Stimulated activated CD4-positive, alpha-beta T cell treated with anti-CD3 and anti-CD28 coated beads, Interleukin-12 subunit alpha, Interleukin-12 subunit beta, amount 100 ng/mL, for 48 hours (primary cell): ENCODE measurements around the gene TTLL5.

ENCODE experiments used
- DNase-seq, 3 donors: peaks; one replicate each; pipeline ENCODE4 v3.0.0-alpha.2; 2020; ENCODE audit warnings: low read depth in 2 of 3, low spot score in 1 of 3

Gene TTLL5

DNA sequence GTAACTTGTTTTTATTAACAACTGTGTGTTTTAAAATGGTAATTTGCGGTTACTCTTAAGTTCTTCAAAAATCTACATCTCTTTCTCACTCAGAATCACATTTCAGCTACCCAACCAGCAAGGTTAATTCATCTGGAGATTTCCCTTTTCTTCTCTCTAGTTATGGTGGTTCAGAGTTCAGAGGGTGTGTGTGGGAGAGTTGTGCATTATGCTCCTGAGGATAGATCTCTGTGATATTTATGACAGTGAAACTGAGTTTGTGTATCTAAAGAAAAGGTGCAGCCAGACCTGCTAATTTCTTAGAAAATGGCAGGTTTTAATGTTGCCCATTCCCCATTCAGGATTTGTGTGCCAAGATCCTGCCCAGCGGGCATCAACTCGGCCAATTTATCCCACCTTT, 73.8 kb downstream of the TTLL5 start:
- no peak for DNase-seq

DNA sequence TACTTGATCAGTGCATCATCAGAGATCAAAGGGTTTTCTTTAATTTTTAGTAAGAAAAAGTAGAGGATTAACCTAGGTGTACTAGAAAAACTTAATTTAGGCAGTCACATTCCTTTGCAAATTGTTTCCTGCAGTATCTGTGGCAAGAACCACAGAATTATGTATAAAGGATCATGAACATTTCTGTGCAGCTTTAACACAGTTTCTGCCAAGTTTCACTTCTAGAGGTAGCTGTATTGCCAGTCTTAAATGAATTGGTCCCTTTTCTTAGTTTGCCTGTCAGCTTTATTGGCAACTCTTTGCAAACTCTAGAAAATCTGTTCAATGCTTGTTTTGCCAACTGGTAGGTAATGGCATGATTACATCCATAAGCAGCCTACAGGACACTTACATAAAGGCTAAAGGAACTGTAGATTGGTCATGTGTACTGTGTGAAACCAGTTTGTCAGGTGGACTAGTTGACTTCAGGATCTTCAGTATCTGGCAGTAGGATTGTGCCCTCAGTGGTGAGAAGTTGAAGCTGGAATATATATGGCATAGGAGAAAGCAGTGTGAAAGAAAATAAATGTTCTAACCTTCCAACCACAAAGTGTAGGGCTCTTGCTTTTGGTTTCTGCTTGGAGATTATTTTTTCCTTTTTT, 75.9 kb downstream of the TTLL5 start:
- no peak for DNase-seq

DNA sequence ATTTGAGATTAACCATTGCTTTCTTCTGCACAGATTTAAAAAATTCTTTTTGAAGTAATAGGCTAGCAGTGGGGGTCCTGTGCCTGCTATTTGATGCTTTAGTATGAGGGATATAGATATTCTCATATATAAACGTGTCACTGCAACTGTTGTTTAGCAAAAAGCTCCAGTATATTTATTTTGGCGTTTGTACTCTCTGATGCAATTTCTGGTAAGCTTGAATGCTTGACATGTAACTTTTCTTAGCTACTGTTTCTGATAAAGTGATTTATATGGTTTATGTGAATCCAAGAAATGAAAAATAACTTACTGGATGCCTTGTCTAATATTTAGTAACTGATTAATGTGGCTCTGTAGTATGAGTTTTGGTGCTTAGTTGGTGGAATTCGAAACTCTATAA, 77.1 kb downstream of the TTLL5 start:
- DNase-seq = no peak

DNA sequence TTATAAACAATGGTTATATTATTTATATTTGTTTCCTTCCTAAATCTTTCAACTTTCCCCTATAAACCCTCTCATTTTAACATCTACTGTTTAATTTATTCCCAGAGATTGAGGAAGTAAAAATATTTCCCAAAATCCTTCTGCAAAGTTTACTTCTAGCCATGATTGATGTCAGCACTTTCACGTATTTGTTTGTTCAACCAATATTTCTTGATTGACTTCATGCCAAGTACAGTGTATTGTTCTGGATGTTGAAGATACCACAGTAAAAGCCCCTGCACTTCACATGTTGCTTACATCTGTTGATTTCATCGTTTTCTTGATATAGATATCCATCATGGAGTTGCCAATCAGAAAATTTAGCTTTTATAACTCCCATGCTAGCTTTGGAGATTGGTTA, 81.8 kb downstream of the TTLL5 start:
- no peak for DNase-seq

DNA sequence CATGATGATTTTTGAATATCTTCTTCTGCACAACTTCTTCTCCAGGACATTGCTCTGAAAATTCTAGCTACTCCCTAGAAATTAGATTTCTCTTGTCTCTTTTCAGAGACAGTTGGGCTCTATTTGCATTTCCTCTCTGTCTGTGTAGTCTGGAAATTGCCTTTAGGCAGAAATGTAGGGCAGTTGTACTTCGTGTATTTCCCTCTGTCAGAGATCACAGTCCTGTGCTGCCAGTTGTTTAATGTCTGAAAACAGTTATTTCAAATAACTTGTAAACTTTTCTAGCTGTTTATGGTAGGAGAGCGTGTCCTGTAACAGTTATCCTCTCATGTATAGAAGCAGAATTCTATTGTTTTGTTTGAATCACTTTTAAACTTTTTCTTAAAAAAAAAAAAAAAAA, 86.9 kb downstream of the TTLL5 start:
- DNase-seq = no peak

DNA sequence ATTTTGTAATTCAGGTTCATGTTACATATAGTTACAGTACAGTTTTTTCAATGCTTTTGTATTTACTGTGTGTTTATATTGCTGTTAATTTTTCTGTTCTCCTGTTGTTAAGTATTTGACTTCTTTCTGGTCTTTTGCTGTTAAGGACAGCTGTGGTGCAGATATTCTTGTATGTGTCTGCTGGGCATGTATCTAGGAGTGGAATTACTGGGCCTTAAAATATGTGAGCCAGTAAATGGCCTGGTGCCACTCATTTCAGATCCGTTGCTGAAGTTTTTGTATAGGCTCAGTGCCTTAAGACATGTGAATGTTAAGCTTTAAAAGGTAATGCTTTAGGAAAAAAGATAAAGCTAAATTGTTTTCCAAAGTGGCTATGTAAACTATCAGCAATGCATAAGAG, 87.3 kb downstream of the TTLL5 start:
- DNase-seq = no peak

DNA sequence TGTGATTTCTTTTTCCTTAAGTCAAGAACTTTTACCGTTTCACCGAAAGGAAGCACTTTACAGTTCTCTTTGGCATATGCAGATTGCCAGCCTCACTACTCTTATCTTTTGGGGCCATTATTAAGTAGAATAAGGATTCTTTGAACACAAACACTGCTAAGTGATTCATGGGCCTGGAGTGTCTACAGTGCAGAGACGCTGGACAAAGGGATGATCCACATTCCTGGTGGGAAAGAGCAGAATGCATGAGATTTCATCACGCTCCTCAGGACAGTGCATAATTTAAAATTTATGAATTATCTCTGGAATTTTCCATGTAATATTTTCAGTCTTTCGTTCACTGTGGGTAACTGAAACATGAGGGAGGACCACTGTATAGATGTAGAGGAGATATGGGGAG, 90.2 kb downstream of the TTLL5 start:
- no peak for DNase-seq

DNA sequence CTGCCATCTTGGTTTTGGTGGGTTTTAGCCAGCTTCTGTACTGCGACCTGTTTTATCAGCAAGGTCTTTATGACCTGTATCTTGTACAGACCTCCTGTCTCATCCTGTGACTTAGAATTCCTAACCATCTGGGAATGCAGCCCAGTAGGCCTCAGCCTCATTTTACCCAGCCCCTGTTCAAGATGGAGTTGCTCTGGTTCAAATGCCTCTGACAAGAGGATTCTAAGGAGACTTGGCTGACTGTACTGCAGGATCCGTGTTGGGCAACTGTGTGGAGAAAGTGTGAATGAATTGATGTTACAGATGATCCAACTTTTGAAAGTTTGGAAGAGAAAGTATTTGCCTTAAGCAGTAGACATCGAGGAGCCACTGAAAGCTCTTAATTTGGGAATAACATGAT, 91.0 kb downstream of the TTLL5 start:
- DNase-seq = no peak

DNA sequence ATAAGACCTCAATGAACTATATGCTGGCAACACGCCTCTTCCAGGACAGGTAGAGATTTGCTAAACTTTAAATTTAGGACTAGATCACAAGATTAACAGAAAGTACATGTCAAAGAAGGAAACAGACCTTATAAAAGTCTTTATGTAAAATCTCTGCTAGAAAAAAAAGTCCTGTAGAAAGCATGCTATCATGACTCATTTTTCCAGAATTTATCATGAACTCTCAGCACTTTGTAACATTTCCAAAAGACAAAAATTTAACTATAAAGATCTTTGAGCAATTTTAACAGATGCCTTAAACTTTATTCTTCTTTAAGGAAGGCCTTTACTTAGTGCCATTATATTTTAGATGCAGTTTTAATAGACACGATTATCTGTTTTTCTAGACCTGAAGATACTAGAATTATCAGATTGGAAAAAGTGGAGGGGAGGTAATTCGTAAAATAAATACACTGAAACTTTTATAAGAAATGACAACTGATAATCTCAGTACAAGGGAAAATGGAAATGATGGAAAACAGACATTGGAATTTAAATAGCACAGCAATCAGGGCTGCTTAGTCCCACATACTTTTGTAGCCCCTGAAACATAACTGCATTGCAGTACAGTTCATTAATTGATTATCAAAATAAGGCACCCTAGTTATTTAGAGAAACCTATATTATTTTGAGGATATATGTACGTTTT, 92.0 kb downstream of the TTLL5 start:
- DNase-seq = no peak

DNA sequence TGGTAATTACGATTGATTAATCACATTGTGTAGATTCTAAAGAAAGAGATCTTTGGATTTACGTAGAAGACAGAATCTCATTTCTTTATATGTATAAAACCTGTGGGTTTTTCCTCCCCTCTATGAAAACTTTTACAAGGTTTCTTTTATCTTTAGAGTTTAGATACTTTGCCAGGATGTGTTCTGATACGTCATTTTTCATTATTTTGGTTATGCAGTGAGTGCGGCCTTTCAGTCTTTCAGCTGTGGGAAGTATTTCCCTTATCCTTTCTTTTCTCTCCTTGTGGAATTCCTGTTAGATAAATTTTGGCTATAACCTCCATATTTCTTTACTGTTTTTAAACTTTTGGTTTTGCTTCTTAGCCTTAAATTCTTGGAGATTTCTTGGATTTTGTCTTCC, 92.7 kb downstream of the TTLL5 start:
- no peak for DNase-seq

DNA sequence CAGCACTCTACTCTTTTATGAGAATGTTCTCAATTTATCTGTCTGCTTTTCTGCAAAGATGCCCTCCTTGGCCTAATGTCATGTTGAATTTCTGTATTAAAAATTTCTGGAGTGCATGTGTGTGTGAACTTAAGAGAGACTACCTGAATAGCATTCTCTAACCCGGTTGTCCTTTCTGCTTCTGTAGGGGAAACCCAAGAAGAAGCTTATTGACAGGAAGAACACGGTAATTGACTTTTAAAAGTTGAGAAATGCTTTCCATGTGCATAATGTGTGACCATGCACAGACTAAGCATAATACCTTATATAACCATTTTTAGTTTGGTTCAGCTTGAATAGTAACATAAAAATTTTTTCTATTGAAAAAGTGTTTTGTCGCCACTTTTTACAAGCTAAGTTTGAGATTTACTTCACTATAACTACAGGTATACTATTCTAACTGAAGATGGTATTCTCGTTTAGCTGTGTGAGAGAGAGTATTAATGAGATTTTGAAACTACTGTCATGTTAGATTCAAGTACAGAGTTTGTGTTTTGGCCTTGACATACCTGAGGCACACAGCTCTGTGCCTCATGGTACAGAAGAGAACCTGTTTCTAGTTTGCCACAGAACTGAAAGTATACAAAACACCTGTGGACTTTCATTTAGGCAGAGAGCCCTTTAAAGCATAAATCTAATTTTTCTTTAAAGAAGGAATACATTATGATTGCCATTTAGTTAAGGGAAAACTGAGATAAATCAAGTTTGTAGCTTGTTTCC, 96.8 kb downstream of the TTLL5 start:
- no peak for DNase-seq

DNA sequence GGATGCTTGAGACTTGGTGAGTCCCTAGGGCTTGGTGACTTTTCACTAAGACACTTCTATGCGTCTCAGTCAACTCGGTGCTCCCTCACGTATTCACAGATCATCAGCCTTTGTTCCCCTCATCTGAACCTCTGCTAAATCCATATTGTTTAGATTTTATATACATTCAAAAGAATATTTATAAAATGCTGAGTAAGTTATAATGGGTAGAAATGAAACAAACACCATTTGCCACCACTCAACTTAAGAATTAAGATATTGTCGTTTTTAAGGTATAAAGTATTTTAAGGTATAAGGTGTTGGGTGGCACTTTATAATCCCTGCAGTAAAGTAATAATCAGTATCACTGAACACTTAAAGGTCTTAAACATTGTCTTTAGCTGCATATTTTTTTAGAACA, 103.0 kb downstream of the TTLL5 start:
- no peak for DNase-seq

DNA sequence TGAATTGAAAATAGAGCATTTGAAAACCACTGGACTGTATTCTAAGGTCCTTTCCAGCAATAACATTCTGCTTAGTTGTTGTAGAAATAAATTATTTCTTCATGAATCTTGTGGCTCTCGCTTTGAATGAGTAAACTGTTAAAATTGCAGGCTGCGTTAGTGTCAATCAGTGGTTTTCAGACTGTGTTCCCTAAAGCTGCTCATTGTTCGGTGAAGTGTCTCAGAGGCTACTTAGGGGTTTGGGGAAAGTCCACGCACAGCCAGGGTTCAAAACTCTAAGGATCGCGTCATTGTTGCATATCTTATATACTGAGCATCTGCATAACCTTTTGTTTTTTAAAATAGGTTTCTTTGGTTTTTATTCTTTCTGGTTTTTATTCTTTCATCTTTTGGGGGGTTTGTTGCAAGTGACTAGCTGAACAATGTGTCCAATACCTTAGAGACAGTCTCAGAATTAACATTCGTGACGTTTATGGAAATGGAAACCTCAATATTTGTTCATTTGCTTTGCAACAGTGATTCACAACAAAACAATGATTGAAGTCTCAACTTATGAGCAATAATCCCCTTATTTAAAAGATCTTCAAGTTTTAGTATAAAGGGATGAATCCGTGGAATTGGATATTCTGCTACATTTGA, 108.1 kb downstream of the TTLL5 start:
- DNase-seq = no peak

DNA sequence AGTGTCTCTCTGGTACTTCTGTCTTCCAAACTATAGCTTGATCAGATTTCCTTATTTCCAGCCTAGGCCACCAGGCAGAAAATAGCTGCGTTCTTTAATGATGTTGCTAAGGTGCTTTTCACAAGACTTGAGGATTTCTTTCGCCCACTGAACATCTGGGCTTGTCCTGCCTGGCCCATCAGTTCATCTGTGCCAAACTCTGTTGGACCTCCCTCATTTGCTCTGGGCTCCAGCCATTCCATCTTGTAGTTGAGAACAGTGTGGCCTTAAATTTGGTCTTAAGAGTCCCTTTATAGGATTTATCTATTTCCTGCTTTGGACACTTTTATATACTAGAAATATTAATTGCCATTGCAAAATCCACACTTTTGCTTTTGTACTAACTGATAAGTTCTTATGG, 109.6 kb downstream of the TTLL5 start:
- DNase-seq = no peak

DNA sequence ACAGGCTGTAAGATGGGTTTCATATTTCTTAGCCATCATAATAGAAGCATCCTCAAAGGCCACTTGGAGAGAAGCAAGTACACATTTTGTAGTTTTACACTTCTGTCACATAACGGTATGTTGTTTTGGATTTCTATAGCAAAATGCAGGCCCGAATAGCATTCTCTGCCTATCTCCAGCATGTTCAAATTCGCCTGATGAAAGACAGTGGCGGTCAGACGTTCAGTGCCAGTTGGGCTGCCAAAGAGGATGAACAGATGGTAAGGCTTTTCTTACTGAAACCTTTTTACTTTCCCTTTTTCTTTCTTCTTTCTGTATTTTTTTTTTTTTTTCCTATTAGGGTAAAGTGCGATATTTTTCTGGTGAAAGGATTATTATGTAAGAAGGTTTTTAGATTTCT, 110.5 kb downstream of the TTLL5 start:
- no peak for DNase-seq

DNA sequence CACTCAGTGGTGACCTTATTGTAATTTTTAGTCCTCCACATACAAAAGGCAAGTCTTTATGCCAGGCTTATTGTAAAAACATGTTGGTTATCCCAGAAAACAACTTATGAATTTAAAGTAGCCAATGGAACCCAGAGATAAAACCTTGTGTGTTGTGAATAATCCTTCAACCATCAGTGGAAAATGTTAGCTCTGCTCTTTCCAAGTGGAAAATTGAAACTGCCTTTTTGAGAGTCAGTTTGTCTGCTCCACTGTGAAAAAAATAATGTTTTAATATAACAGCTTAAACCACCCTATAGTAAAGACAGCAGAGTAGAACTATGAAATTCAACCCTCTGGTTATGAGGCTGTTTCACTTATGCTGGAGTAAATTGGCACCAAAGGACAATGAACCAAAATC, 112.0 kb downstream of the TTLL5 start:
- no peak for DNase-seq

DNA sequence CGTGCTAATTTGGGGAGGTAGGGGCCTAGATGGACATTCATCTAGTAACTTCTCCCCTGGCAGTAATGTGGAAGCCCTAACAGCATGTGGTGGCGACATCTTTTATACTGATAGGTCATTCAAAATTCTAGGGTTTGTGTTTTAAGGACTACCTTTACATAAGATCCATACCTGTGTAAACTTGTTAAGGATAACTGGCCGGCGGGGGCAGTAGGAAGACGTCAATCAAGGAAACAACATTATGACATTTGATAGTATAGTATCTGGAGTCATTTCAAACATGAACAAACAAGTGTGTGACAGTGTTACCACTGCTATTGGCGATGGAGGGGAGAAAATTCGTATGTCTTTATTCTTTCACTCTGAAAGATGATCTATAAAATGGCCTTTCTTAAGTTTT, 120.0 kb downstream of the TTLL5 start:
- DNase-seq = no peak

DNA sequence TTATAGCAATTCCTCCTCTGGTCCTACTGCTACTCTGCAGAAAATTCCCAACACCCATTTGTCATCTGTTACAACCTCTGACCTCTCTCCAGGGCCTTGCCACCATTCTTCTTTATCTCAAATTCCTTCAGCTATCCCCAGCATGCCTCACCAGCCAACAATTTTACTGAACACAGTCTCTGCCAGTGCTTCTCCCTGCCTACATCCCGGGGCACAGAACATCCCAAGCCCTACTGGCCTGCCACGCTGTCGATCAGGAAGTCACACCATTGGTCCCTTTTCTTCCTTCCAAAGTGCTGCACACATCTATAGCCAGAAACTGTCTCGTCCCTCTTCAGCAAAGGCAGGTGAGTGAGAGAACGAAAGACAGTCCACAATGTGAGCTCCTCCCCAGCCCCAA, 122.1 kb downstream of the TTLL5 start:
- DNase-seq = no peak

DNA sequence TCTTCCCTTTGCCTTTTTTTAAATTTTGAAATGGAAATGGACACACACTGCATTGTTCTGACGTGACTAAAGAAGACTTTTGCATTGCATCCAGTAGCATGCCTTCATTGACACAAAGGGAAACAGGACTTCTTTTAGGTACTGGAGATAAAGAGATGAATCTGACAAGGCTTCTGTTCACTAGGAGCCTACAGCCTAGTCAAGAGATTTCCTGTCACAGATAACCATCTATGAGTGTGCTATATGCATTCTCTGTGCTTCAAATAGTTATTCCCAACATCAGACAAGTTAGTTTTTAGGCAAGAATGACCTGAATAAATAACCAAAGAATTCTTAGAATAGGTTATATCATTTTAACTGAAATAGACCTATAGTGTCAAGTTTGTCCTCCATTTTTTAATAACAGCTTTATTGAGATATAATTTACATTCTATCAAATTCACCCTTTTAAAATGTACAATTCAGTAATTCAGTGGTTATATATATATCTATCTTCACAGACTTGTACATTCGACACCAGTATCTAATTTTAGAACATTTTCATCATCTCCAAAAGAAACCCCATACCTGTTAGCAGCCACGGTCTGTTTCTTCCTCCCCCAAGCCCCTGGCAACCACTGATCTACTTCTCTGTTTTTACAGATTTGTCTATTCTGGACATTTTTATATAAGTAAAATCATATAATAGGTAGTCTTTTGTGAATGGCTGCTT, 122.7 kb downstream of the TTLL5 start:
- no peak for DNase-seq

DNA sequence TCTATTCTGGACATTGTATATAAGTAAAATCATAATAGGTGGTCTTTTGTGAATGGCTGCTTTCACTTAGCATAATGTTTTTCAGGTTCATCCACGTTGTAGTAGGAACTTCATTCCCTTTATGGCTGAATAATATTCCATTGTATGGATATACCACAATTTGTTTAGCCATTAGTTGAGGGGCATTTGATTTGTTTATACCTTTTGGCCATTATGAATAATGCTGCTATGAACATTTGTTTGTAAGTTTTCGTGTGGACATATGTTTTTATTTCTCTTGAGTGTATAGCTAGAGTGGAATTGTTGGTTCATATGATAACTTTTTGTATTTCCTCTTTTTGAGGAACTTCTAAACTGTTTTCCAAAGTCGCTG, 123.3 kb downstream of the TTLL5 start:
- no peak for DNase-seq

DNA sequence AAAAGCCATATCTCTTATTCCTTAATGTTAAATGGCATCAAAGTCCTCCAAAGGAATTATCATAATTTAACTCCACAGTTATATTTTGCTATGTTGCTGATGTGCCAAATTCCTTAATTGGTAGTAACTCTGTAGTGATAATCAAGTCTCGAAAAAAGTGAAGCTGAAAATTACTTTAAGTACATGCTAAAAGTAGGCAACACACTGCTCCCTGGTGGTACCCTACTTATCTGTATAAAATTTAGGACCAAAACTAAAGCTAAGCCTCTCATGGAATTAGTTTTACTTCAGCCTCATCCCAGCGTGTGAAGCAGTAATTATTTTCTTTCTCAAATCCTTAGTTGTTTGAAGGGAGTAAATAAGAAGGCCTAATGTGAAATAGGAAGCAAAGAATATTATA, 132.8 kb downstream of the TTLL5 start:
- DNase-seq = no peak
